IMR-90 (cell line): ENCODE data around the gene CFAP20. TPM values are rescaled to one million over a fixed set of nuclear protein-coding genes. Genes with fewer than 3 reads are reported as not detected.

Experiments
- ATAC-seq: fragments of 200-7000 bp; cut with Tn5 transposase; 2 replicates; pipeline ENCODE4 v1.9.1; 2020; ENCODE audit warnings: low read depth, mild to moderate bottlenecking, moderate library complexity
- BruUV-seq: library from RNA; stranded (reverse); fragments of 400-500 nt; replicated peaks from 2 replicates; lab custom pipeline; 2021; lab: Mats Ljungman, UMichigan
- CTCF ChIA-PET: fragments of 300-600 bp; formaldehyde crosslinking; extraction: SDS; loops from one replicate; lab custom pipeline; 2021; ENCODE audit warnings: antibody characterized with exemption; lab: Yijun Ruan, JAX
- POLR2A ChIA-PET: fragments of 300-600 bp; sonication (Branson Sonifier 250); formaldehyde crosslinking; loops from one replicate; lab custom pipeline; 2022; ENCODE audit warnings: antibody characterized with exemption; ENCODE audit not compliant: unreplicated experiment; lab: Charles Lee
- DNase-seq: peaks from one replicate; pipeline ENCODE4 v3.0.0; 2013
- H2AFZ ChIP-seq: replicated peaks from 2 replicates; pipeline ENCODE3; 2013; ENCODE audit warnings: low read length, mild to moderate bottlenecking; ENCODE audit not compliant: poor library complexity
- H2AK5ac ChIP-seq: 2 replicates; pipeline ENCODE4 v1.6.1; 2013; ENCODE audit warnings: low read depth, low read length, inconsistent platforms
- H2AK9ac ChIP-seq: replicated peaks from 2 replicates; pipeline ENCODE3; 2013; ENCODE audit warnings: mild to moderate bottlenecking, low read depth, low read length, moderate library complexity; ENCODE audit not compliant: poor library complexity
- H2BK120ac ChIP-seq: 2 replicates; pipeline ENCODE4 v1.6.1; 2013; ENCODE audit warnings: low read depth, low read length, inconsistent platforms
- H2BK15ac ChIP-seq: 3 replicates; pipeline ENCODE4 v1.6.1; 2013; ENCODE audit warnings: low read depth, low read length, inconsistent platforms
- H2BK20ac ChIP-seq: 2 replicates; pipeline ENCODE4 v1.6.1; 2013; ENCODE audit warnings: low read depth, mild to moderate bottlenecking, inconsistent platforms, low read length, moderate library complexity
- H2BK5ac ChIP-seq: 2 replicates; pipeline ENCODE4 v1.6.1; 2013; ENCODE audit warnings: mild to moderate bottlenecking, low read depth, low read length, inconsistent platforms; ENCODE audit not compliant: poor library complexity, severe bottlenecking
- H3K14ac ChIP-seq: replicated peaks from 2 replicates; pipeline ENCODE4 v1.6.1; 2013; ENCODE audit warnings: low read depth, low read length, inconsistent platforms
- H3K18ac ChIP-seq: 2 replicates; pipeline ENCODE4 v1.6.1; 2013; ENCODE audit warnings: low read depth, low read length, control low read depth
- H3K23ac ChIP-seq: 2 replicates; pipeline ENCODE4 v1.6.1; 2013; ENCODE audit warnings: low read depth, low read length, inconsistent platforms
- H3K27ac ChIP-seq: 2 replicates; pipeline ENCODE4 v1.5.1; 2013; ENCODE audit warnings: mild to moderate bottlenecking, control low read depth, low read length; ENCODE audit not compliant: insufficient read depth
- H3K27me3 ChIP-seq: 2 replicates; pipeline ENCODE4 v1.6.1; 2013; ENCODE audit warnings: low read length; ENCODE audit not compliant: control insufficient read depth, insufficient read depth
- H3K36me3 ChIP-seq: 2 replicates; pipeline ENCODE4 v1.6.1; 2013; ENCODE audit warnings: low read length, mixed read lengths; ENCODE audit not compliant: control insufficient read depth, insufficient read depth
- H3K4ac ChIP-seq: 2 replicates; pipeline ENCODE4 v1.6.1; 2013; ENCODE audit warnings: low read depth, low read length, inconsistent platforms
- H3K4me1 ChIP-seq: 2 replicates; pipeline ENCODE4 v1.6.1; 2013; ENCODE audit warnings: low read length, mixed read lengths; ENCODE audit not compliant: control insufficient read depth, insufficient read depth
- H3K4me2 ChIP-seq: 2 replicates; pipeline ENCODE4 v1.6.1; 2013; ENCODE audit warnings: low read depth, mild to moderate bottlenecking, control low read depth, low read length, moderate library complexity
- H3K4me3 ChIP-seq: 2 replicates; pipeline ENCODE4 v1.5.1; 2013; ENCODE audit warnings: low read depth, mild to moderate bottlenecking, control low read depth, low read length, moderate library complexity; ENCODE audit not compliant: insufficient read depth
- H3K56ac ChIP-seq: 2 replicates; pipeline ENCODE4 v1.6.1; 2013; ENCODE audit warnings: low read length, inconsistent platforms; ENCODE audit not compliant: insufficient read depth; ENCODE audit errors: extremely low read depth
- H3K79me1 ChIP-seq, 2 experiments: 2 replicates each; pipeline ENCODE4 v1.6.1; 2013; ENCODE audit warnings: low read length in 2 of 2, inconsistent platforms in 1 of 2, low read depth in 1 of 2
- H3K9ac ChIP-seq: 2 replicates; pipeline ENCODE4 v1.6.1; 2013; ENCODE audit warnings: low read depth, low read length, control low read depth
- H3K9me1 ChIP-seq: 2 replicates; pipeline ENCODE4 v1.6.1; 2013; ENCODE audit warnings: low read length, inconsistent platforms; ENCODE audit not compliant: insufficient read depth
- H3K9me3 ChIP-seq: 2 replicates; pipeline ENCODE4 v1.6.1; 2013; ENCODE audit warnings: low read length; ENCODE audit not compliant: control insufficient read depth, insufficient read depth
- H4K20me1 ChIP-seq: 2 replicates; pipeline ENCODE4 v1.6.1; 2013; ENCODE audit warnings: low read length, inconsistent platforms; ENCODE audit not compliant: insufficient read depth
- H4K5ac ChIP-seq: 2 replicates; pipeline ENCODE4 v1.6.1; 2013; ENCODE audit warnings: mild to moderate bottlenecking, low read depth, low read length, control low read depth
- H4K8ac ChIP-seq, 2 experiments: 2 replicates each; pipeline ENCODE4 v1.6.1; 2013; ENCODE audit warnings: low read depth in 2 of 2, low read length in 2 of 2, control low read depth in 1 of 2, inconsistent platforms in 1 of 2
- H4K91ac ChIP-seq: 2 replicates; pipeline ENCODE4 v1.6.1; 2013; ENCODE audit warnings: low read depth, low read length, inconsistent platforms; ENCODE audit not compliant: insufficient read depth
- CTCF ChIP-seq: conservative IDR thresholded peaks from 2 replicates; pipeline ENCODE4 v1.5.1; 2012; ENCODE audit warnings: mild to moderate bottlenecking, low read depth, low read length, improper control_type of control experiment
- MXI1 ChIP-seq: IDR thresholded peaks from 2 replicates; pipeline ENCODE4 v1.6.1; 2012; ENCODE audit warnings: low read depth, mild to moderate bottlenecking, low read length, moderate library complexity, borderline replicate concordance
- RCOR1 ChIP-seq: IDR thresholded peaks from 2 replicates; pipeline ENCODE4 v1.6.1; 2012; ENCODE audit warnings: mild to moderate bottlenecking, low read length, improper control_type of control experiment; ENCODE audit not compliant: insufficient replicate concordance
- SMC3 ChIP-seq: fragments of 150-350 bp; IDR thresholded peaks from 2 replicates; pipeline ENCODE4 v1.6.1; 2016; ENCODE audit warnings: low read depth, mild to moderate bottlenecking, antibody characterized with exemption, low read length, moderate library complexity
- USF2 ChIP-seq: fragments of 150-350 bp; IDR thresholded peaks from 2 replicates; pipeline ENCODE4 v1.6.1; 2017; ENCODE audit warnings: mild to moderate bottlenecking, antibody characterized with exemption, low read length, low read depth
- WGBS, 2 experiments: methylation state at CpG; one replicate each; pipeline versions ENCODE4 v1.1.5 to v1.1.7; 2013; ENCODE audit warnings: missing lambda C conversion rate in 2 of 2; ENCODE audit not compliant: insufficient read length in 1 of 2; ENCODE audit errors: extremely low coverage in 2 of 2; 5-methylcytosine and 5-hydroxymethylcytosine counted together
- dilution Hi-C: fragments of 300-500 bp; cut with HindIII; formaldehyde crosslinking; loops from one replicate; pipeline ENCODE4 v1.14.3; 2018; ENCODE audit warnings: low sequenced_read_pairs; ENCODE audit not compliant: unreplicated experiment
- in situ Hi-C: fragments of 300-500 bp; cut with MboI; formaldehyde crosslinking; loops from 3 replicates; pipeline ENCODE4 v1.14.3; 2019; ENCODE audit warnings: low sequenced_read_pairs, inconsistent platforms, mixed read lengths
- intact Hi-C: fragments of 100-400 bp; cut with micrococcal nuclease; formaldehyde crosslinking; loops from 2 replicates; pipeline ENCODE4 v1.10.0; 2022
- polyA plus RNA-seq, 3 experiments: library from polyadenylated mRNA; depleted of rRNA; stranded (reverse); fragments of >200 nt; gene quantifications; 2 replicates each; pipeline ENCODE4 v1.2.3, GENCODE V29; 2012; ENCODE audit warnings: low replicate concordance in 1 of 3
- total RNA-seq: library from RNA; depleted of rRNA; stranded (reverse); fragments of >200 nt; gene quantifications from 2 replicates; pipeline ENCODE4 v1.2.3, GENCODE V29; 2012

CFAP20 gene
- total and polyA plus RNA-seq, 2 of the 4 experiments (the other 2 are of a cell fraction), result 39.1 to 54.0 TPM

GRCh38 chr16:58137581-58137980 lies 8.4 kb upstream of the CFAP20 start:
- intact Hi-C loops, result no loop called here
- Histone ChIP-seq H2AK9ac (no peak overlapping the region), H3K4me1 (no peaks in the 10 kb centered on the region), H4K91ac (no peak overlapping the region), H3K27me3 (no peaks in the 10 kb centered on the region), H2BK20ac (no peak overlapping the region), H3K27ac (no peak overlapping the region), H2BK15ac (no peak overlapping the region), H4K5ac (no peak overlapping the region), H2BK120ac (no peak overlapping the region), H3K9me1 (no peaks in the 10 kb centered on the region), H3K4me3 (no peak overlapping the region), H3K36me3 (no peaks in the 10 kb centered on the region), H3K4me2 (no peak overlapping the region), H2AFZ (no peak overlapping the region), H3K4ac (no peak overlapping the region), H3K79me1 (no peaks in the 10 kb centered on the region), H3K23ac (no peak overlapping the region), H3K14ac (no peak overlapping the region), H3K9me3 (peaks cover 6% of the 10 kb centered on the region), H2BK5ac (no peak overlapping the region), H3K56ac (no peak overlapping the region), H4K8ac (no peak overlapping the region), H4K20me1 (no peaks in the 10 kb centered on the region), H2AK5ac (no peak overlapping the region), H3K18ac (no peak overlapping the region), H3K9ac (no peak overlapping the region)
- WGBS, 2 experiments, result no CpG with 5 or more reads among the region's 2 CpGs
- BruUV-seq, result no TSS peak
- DNase-seq (no peak), ATAC-seq (no peak)
- ChIA-PET POLR2A (no interaction called here), CTCF (no interaction called here)
- no peak for TF ChIP-seq CTCF
- no peak for TF ChIP-seq USF2
- no peak for TF ChIP-seq SMC3
- no peak for TF ChIP-seq MXI1
- TF ChIP-seq RCOR1, result no peak
- in situ Hi-C loops, result no loop called here
- dilution Hi-C loops, result no loop called here
